HepG2 (cell line): Measurements from ENCODE around the gene KHK. TPM values are rescaled to one million over a fixed set of nuclear protein-coding genes. Genes with fewer than 3 reads are reported as not detected.

ENCODE experiments used
- AKNA ChIP-seq: sonication (generic); formaldehyde crosslinking; IDR thresholded peaks from 2 replicates; pipeline ENCODE4 v1.4.0; 2020; ENCODE audit warnings: missing genetic modification reagents, borderline replicate concordance
- E2F1 ChIP-seq: sonication (generic); formaldehyde crosslinking; IDR thresholded peaks from 2 replicates; pipeline ENCODE4 v1.5.0; 2020; ENCODE audit warnings: missing genetic modification reagents
- ESRRA ChIP-seq: sonication (generic); formaldehyde crosslinking; IDR thresholded peaks from 2 replicates; pipeline ENCODE4 v1.5.1; 2020; ENCODE audit warnings: mild to moderate bottlenecking, low read depth, missing genetic modification reagents
- HDAC1 ChIP-seq: sonication (generic); formaldehyde crosslinking; IDR thresholded peaks from 2 replicates; pipeline ENCODE4 v1.5.1; 2020; ENCODE audit warnings: mild to moderate bottlenecking, missing genetic modification reagents
- HHEX ChIP-seq: IDR thresholded peaks from 2 replicates; pipeline ENCODE4 v1.6.1; 2016; ENCODE audit warnings: control low read depth
- HNRNPLL ChIP-seq: fragments of 200-400 bp; formaldehyde crosslinking; IDR thresholded peaks from 2 replicates; pipeline ENCODE4 v1.6.1; 2017; ENCODE audit warnings: mild to moderate bottlenecking, low read depth, low read length; ENCODE audit not compliant: poor library complexity, severe bottlenecking
- HOXA9 ChIP-seq: sonication (generic); formaldehyde crosslinking; IDR thresholded peaks from 2 replicates; pipeline ENCODE4 v1.8.1; 2022; ENCODE audit warnings: missing genetic modification reagents, mild to moderate bottlenecking, moderate library complexity, borderline replicate concordance
- JDP2 ChIP-seq: sonication (generic); formaldehyde crosslinking; IDR thresholded peaks from 2 replicates; pipeline ENCODE4 v1.8.1; 2022; ENCODE audit warnings: missing genetic modification reagents, borderline replicate concordance
- MAF1 ChIP-seq: sonication (generic); formaldehyde crosslinking; IDR thresholded peaks from 2 replicates; pipeline ENCODE4 v1.5.0; 2020; ENCODE audit warnings: missing genetic modification reagents, borderline replicate concordance
- MAZ ChIP-seq, 2 experiments: sonication (generic) in 1 of 2; formaldehyde crosslinking in 1 of 2; IDR thresholded peaks; 2 replicates each; pipeline versions ENCODE4 v1.5.0 to v1.6.1; 2012 to 2020; ENCODE audit warnings: low read depth in 2 of 2, mild to moderate bottlenecking in 2 of 2, borderline replicate concordance in 1 of 2, improper control_type of control experiment in 1 of 2, low read length in 1 of 2, missing genetic modification reagents in 1 of 2, moderate library complexity in 1 of 2
- NFYB ChIP-seq: sonication (generic); formaldehyde crosslinking; IDR thresholded peaks from 2 replicates; pipeline ENCODE4 v1.4.0; 2020; ENCODE audit warnings: missing genetic modification reagents
- NONO ChIP-seq, 2 experiments: fragments of 450-650 bp in 1 of 2; sonication (generic) in 1 of 2; formaldehyde crosslinking in 1 of 2; IDR thresholded peaks in 1 of 2; conservative IDR thresholded peaks in 1 of 2; 2 replicates each; pipeline versions ENCODE4 v1.6.1 to v1.8.0; 2017 to 2022; ENCODE audit warnings: mild to moderate bottlenecking in 1 of 2, missing genetic modification reagents in 1 of 2, moderate library complexity in 1 of 2
- RARA ChIP-seq: IDR thresholded peaks from 2 replicates; pipeline ENCODE4 v1.6.1; 2016; ENCODE audit warnings: missing genetic modification reagents, missing compliant biosample characterization
- SCMH1 ChIP-seq: sonication (generic); formaldehyde crosslinking; IDR thresholded peaks from 2 replicates; pipeline ENCODE4 v1.9.0; 2021; ENCODE audit warnings: missing genetic modification reagents, mild to moderate bottlenecking, borderline replicate concordance
- SOX5 ChIP-seq: IDR thresholded peaks from 2 replicates; pipeline ENCODE4 v1.6.1; 2016; ENCODE audit warnings: borderline replicate concordance
- STAG1 ChIP-seq: sonication (generic); formaldehyde crosslinking; IDR thresholded peaks from 2 replicates; pipeline ENCODE4 v1.4.0; 2020; ENCODE audit warnings: missing genetic modification reagents
- ZBTB37 ChIP-seq: sonication (generic); formaldehyde crosslinking; IDR thresholded peaks from 2 replicates; pipeline ENCODE4 v1.4.0; 2020; ENCODE audit warnings: mild to moderate bottlenecking, missing genetic modification reagents
- ZNF414 ChIP-seq: sonication (generic); formaldehyde crosslinking; IDR thresholded peaks from 2 replicates; pipeline ENCODE4 v1.5.0; 2020; ENCODE audit warnings: missing genetic modification reagents
- ZNF674 ChIP-seq: sonication (generic); formaldehyde crosslinking; IDR thresholded peaks from 2 replicates; pipeline ENCODE4 v1.5.0; 2020; ENCODE audit warnings: low read depth, mild to moderate bottlenecking, missing genetic modification reagents
- ZSCAN31 ChIP-seq: sonication (generic); formaldehyde crosslinking; IDR thresholded peaks from 2 replicates; pipeline ENCODE4 v1.5.0; 2020; ENCODE audit warnings: low read depth, mild to moderate bottlenecking, missing genetic modification reagents
- polyA plus RNA-seq, 8 experiments: library from polyadenylated mRNA; depleted of rRNA in 3 of 8; stranded (reverse) in 7 of 8; unstranded in 1 of 8; fragments of >200 nt; fragmentation: Illumina TruSeq in 4 of 8; extraction: Trizol in 4 of 8; gene quantifications; 2 replicates each; pipeline versions ENCODE4 v1.2.1 to v1.2.3, GENCODE V29; 2011 to 2016; ENCODE audit warnings: low read depth in 4 of 8, missing spikeins in 1 of 8, mixed read lengths in 1 of 8; ENCODE audit not compliant: insufficient read depth in 1 of 8
- total RNA-seq, 5 experiments: library from RNA; depleted of rRNA; stranded (reverse); fragments of >200 nt; fragmentation: Illumina TruSeq; extraction: Trizol; gene quantifications; 2 replicates each; pipeline ENCODE4 v1.2.3, GENCODE V29; 2016; ENCODE audit warnings: low read depth in 1 of 5

KHK gene
- total and polyA plus RNA-seq, 2 of the 13 experiments (the other 11 are each of a cell fraction or from before 2014, with no cell fraction given): 40.9 to 99.2 TPM

GRCh38 chr2:27086090-27086723 lies 365 bp upstream of the KHK start (continued):
- TF ChIP-seq ZBTB37 (CRISPR knock-in tag) (no peak), MAZ (IDR thresholded peaks at IDR 0.05; ENCODE audit: borderline replicate concordance, low read depth, low read length) (no peak; the same call in 1 of the 2 replicates), MAZ (CRISPR knock-in tag; IDR thresholded peaks at IDR 0.05; ENCODE audit: low read depth) (0 out of 2 replicates have a peak, but pooled peaks have one; percentile 52), ZNF414 (CRISPR knock-in tag) (no peak), AKNA (CRISPR knock-in tag) (no peak), E2F1 (CRISPR knock-in tag) (peak; percentile 86; the same call in 1 of the 2 replicates), NFYB (CRISPR knock-in tag) (peak; percentile 40; the same call in 1 of the 2 replicates), SOX5 (CRISPR knock-in tag) (peak; percentile 47; the same call in 1 of the 2 replicates), NONO (IDR thresholded peaks at IDR 0.05) (no peak), NONO (CRISPR knock-in tag; conservative IDR thresholded peaks at IDR 0.05) (peak; percentile 87), MAF1 (CRISPR knock-in tag) (no peak), HHEX (CRISPR knock-in tag) (no peak), SCMH1 (CRISPR knock-in tag) (no peak), ZNF674 (no peak), ESRRA (CRISPR knock-in tag) (0 out of 2 replicates have a peak, but pooled peaks have one; percentile 23), ZSCAN31 (CRISPR knock-in tag) (0 out of 2 replicates have a peak, but pooled peaks have one; percentile 22), HDAC1 (CRISPR knock-in tag) (peak; percentile 67), JDP2 (CRISPR knock-in tag) (no peak; the same call in 1 of the 2 replicates), RARA (peak; percentile 61), STAG1 (CRISPR knock-in tag) (peak; percentile 74), HNRNPLL (peak; percentile 36), HOXA9 (CRISPR knock-in tag) (no peak)
